ENCODE results near the gene SNAI3.

The SNAI3 gene

GRCh38 chr16:88651276-88651988 lies 34.9 kb downstream of the SNAI3 start:
- TF ChIP-seq, protein P1, sequence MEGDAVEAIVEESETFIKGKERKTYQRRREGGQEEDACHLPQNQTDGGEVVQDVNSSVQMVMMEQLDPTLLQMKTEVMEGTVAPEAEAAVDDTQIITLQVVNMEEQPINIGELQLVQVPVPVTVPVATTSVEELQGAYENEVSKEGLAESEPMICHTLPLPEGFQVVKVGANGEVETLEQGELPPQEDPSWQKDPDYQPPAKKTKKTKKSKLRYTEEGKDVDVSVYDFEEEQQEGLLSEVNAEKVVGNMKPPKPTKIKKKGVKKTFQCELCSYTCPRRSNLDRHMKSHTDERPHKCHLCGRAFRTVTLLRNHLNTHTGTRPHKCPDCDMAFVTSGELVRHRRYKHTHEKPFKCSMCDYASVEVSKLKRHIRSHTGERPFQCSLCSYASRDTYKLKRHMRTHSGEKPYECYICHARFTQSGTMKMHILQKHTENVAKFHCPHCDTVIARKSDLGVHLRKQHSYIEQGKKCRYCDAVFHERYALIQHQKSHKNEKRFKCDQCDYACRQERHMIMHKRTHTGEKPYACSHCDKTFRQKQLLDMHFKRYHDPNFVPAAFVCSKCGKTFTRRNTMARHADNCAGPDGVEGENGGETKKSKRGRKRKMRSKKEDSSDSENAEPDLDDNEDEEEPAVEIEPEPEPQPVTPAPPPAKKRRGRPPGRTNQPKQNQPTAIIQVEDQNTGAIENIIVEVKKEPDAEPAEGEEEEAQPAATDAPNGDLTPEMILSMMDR (conservative IDR thresholded peaks at IDR 0.05; ENCODE audit: control insufficient read depth, insufficient read depth, low read depth, low read length) = no peak

DNA sequence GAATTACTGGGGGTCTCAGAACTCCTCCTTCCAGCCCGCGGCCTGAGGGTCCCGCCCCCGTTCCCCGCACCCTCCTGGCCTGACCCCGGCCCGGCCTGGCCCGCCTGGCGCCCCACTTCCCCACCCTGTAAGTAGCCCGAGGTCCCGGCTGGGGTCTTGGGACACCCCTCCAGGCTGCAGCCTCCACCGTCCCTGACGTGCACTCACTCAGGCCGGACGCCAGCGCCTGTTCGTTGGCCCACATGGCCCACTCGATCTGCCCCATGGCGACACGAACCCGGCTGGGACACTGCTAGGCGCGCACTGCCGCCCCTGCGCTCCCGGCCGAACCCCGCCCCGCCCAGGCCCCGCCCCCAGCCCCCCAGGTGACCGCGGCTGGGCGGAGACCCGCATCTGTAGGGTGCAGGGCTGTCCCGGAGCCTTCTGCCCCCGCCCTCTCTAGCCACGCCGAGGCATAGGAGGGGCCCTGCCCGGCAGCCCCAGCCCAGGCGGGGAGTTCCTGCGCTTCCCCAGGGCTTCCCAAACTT lies 35.5 kb downstream of the SNAI3 start, which contains the start of gene CYBA:
Gene CYBA, minus strand, starts transcription at position 305 of the 527 bp plus-strand sequence. Its CDS starts 40 bp downstream, at position 265.
- peak within 1 kb of the TSS; percentile 53 for H3K4me3 ChIP-seq (ENCODE audit: control insufficient read depth, low read depth, low read length)
- peak; percentile 33 for DNase-seq (ENCODE audit: low read depth)
- TF ChIP-seq, protein P1 (conservative IDR thresholded peaks at IDR 0.05; ENCODE audit: control insufficient read depth, insufficient read depth, low read depth, low read length) = no peak

More at GRCh38 chr16:88651276-88651988, 34.9 kb downstream of the SNAI3 start:
- peak overlapping the region; percentile 11 for H3K4me3 ChIP-seq (ENCODE audit: control insufficient read depth, low read depth, low read length)
- DNase-seq (ENCODE audit: low read depth) = no peak

- peak overlapping the region; percentile 53 for H3K4me3 ChIP-seq (ENCODE audit: control insufficient read depth, low read depth, low read length)
- TF ChIP-seq, protein P1 (conservative IDR thresholded peaks at IDR 0.05; ENCODE audit: control insufficient read depth, insufficient read depth, low read depth, low read length) = no peak
- DNase-seq (ENCODE audit: low read depth) = no peak
Observed at GRCh38 chr16:88649924-88650748, 36.2 kb downstream of the SNAI3 start.

- no peak overlapping the region for H3K4me3 ChIP-seq (ENCODE audit: control insufficient read depth, low read depth, low read length)
- TF ChIP-seq, protein P1 (conservative IDR thresholded peaks at IDR 0.05; ENCODE audit: control insufficient read depth, insufficient read depth, low read depth, low read length) = no peak
- DNase-seq (ENCODE audit: low read depth) = no peak
Observed at GRCh38 chr16:88649195-88649923, 36.9 kb downstream of the SNAI3 start.

- no peak overlapping the region for H3K4me3 ChIP-seq (ENCODE audit: control insufficient read depth, low read depth, low read length)
- no peak for DNase-seq (ENCODE audit: low read depth)
- TF ChIP-seq, protein P1 (conservative IDR thresholded peaks at IDR 0.05; ENCODE audit: control insufficient read depth, insufficient read depth, low read depth, low read length) = no peak
Observed at GRCh38 chr16:88647178-88648070, 38.9 kb downstream of the SNAI3 start.
